Gastrocnemius medialis (tissue), 4 donors: Measurements from ENCODE around the gene ABCC4.

Experiments used
- POLR2A ChIP-seq, 2 donors: fragments of 450-650 bp; IDR thresholded peaks; one replicate each; pipeline ENCODE4 v1.6.1; 2017; ENCODE audit warnings: antibody characterized with exemption in 2 of 2, mild to moderate bottlenecking in 2 of 2, moderate library complexity in 2 of 2
- TF ChIP-seq, protein P1 (sequence below), 5 experiments: fragments of 450-650 bp in 3 of 5; fragments of 200-600 bp in 2 of 5; sonication (generic) in 2 of 5; IDR thresholded peaks in 4 of 5; conservative IDR thresholded peaks in 1 of 5; 1 replicate in 4 of 5; 2 replicates in 1 of 5; pipeline ENCODE4 v1.5.1; 2016 to 2019; ENCODE audit warnings: antibody characterized with exemption in 5 of 5, mild to moderate bottlenecking in 3 of 5, moderate library complexity in 3 of 5

DNA sequence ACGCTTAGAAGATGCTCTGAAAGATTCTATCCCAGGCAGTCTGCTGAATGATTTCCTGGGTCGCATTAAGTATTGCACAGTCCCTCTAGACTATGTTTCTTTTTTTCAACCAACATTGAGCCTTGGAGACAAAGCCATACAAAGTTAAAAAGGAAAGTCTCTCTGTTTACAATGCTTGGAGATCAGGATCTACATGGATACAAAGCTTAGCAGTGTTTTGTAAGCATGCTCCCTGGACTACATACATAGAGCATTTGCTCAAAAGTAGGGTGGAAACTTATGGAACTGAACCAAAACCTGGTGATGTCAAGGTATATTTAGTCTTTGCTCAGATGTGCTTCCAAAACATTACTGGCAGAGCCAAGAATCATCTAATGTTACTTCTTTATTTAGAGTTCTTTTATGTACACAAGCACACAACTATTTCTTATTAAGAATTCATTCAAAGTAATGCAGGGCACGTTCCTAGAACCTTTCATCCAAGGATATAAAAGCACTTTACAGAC, 241.2 kb downstream of the ABCC4 start:
- TF ChIP-seq, protein P1, sequence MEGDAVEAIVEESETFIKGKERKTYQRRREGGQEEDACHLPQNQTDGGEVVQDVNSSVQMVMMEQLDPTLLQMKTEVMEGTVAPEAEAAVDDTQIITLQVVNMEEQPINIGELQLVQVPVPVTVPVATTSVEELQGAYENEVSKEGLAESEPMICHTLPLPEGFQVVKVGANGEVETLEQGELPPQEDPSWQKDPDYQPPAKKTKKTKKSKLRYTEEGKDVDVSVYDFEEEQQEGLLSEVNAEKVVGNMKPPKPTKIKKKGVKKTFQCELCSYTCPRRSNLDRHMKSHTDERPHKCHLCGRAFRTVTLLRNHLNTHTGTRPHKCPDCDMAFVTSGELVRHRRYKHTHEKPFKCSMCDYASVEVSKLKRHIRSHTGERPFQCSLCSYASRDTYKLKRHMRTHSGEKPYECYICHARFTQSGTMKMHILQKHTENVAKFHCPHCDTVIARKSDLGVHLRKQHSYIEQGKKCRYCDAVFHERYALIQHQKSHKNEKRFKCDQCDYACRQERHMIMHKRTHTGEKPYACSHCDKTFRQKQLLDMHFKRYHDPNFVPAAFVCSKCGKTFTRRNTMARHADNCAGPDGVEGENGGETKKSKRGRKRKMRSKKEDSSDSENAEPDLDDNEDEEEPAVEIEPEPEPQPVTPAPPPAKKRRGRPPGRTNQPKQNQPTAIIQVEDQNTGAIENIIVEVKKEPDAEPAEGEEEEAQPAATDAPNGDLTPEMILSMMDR (IDR thresholded peaks at IDR 0.05 in 4 of 5, conservative IDR thresholded peaks at IDR 0.05 in 1 of 5): no peak
- no peak for TF ChIP-seq POLR2A (IDR thresholded peaks at IDR 0.05)
